NCI-H748 (cell line): Measurements from ENCODE around the gene PHAF1.

Experiments used
- DNase-seq: peaks from one replicate; lab custom pipeline; 2025; ENCODE audit not compliant: unreplicated experiment; lab: John Stamatoyannopoulos, UW

The PHAF1 gene

DNA sequence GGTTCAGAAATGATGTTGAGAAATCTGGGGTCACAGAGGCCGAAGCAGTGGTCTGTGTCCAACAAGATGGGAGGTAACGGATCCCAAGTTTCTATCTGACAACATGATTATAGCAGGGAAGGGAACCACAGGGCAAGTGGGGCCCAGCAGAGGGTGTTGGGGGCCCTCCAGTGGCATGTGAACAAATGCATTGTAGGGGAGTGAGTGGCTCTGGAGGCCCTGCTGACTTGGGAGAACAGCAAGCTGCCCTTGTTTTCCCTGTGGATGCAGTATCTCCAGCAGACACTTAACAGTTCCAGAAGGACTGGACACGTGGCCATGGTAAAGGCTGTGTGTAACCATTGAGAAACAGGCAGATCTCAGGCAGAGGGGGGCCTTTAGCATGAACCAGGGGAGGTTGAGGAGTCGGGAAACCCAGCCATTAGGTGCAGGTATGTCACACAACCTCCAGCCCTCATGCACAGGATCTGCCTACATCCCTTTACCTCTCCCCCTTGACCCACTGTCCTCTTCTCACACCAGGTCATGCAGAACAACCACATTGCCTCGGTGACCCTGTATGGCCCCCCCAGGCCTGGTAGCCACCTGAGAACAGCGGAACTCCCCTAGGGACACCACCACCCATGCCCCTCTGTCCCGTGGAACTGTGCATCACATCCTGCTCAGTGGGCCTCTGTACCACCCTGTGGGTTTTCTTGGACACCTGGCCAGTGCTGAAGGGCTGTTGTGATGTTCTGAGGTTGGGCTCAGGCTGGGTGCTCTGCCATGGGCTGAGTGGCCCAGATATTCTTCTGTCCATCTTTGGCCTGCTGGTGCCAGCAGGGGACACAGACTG lies 37.0 kb downstream of the PHAF1 start:
- no peak for DNase-seq

GRCh38 chr16:67147437-67148140 lies 37.8 kb downstream of the PHAF1 start:
- no peak for DNase-seq

DNA sequence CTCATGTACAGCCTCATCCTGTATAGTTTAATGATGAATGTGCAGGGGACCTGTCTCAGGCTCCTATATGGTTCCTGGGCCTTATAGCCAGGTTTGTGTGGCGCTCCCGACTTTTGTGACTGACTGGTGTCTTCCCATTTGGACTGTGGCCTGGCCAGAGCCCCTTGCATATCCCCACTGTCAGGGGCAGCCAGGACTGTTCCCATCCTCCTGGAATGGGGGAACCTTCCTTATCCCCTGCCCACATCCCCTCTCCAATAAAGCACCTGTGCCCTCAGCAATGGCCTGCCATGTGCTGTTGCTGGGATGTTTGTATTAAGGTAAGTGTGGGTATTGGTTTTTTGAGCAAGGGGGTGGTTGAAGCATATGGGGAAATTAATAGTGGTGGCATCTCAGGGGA lies 38.5 kb downstream of the PHAF1 start:
- DNase-seq, result no peak

DNA sequence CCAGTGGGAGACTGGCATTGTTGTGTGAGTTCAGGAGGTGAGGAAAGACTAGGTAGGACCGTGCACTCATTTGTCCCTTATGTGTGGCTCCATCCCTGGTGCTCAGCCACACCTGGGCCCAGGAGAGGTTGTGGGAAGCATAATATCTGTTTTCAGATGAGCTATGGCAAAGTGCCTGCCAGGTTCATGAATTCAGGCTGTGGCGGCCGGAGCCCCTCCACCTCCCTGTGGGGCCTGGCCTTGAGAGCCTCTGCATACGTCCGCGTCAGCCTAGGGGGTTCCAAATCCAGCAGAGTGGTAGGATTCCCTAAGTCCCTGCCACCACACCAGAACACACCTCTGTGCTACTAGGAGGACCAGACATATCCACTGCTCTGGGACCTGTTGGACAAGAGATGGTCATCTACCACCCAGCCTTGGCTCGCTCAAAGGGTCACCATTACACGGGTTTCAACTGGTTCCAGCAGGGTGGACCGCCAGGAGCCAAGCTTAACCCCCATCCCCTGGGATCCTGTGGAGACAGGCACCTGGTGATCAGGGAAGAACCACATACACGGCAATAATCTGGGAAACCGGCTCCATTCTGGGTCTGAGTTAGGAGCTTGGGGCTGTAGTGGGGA lies 39.0 kb downstream of the PHAF1 start:
- DNase-seq, result no peak

DNA sequence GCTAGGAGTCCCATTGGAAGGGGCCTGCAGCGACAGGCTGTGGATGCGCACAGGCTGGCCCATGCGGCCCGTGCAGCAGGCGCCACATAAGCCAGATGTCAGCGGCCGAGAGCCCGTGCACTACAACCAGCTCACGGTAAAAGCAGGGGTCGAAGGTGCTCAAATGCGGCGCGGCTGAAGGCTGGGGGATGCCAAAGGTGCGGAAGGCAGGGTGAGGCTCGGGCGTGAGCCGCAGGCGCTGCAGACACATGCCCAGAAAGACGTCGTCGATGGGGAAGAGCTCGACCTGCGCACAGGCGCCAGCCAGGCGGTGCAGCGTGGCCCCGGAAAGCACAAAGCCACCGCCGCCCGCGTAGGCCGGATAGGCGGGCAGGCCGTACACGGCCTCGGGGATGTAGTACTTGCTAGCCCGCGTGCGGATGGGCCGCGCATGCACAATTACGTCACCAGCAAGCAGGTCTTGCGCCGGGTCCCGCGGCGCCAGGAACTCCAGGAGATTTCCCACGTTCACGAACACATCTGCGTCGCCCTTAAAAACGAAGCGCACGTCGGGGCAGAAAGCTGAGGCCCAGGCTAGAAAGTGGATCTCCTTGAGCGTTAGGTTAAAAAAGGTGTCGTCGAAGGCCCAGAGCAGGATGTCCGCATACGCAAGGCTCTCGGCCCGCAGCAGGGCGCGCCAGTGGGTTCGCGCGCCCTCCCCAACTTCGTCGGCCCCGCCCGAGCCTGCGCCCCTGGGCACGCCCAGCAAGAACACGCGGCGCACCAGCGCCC lies 39.7 kb downstream of the PHAF1 start:
- DNase-seq, result no peak

DNA sequence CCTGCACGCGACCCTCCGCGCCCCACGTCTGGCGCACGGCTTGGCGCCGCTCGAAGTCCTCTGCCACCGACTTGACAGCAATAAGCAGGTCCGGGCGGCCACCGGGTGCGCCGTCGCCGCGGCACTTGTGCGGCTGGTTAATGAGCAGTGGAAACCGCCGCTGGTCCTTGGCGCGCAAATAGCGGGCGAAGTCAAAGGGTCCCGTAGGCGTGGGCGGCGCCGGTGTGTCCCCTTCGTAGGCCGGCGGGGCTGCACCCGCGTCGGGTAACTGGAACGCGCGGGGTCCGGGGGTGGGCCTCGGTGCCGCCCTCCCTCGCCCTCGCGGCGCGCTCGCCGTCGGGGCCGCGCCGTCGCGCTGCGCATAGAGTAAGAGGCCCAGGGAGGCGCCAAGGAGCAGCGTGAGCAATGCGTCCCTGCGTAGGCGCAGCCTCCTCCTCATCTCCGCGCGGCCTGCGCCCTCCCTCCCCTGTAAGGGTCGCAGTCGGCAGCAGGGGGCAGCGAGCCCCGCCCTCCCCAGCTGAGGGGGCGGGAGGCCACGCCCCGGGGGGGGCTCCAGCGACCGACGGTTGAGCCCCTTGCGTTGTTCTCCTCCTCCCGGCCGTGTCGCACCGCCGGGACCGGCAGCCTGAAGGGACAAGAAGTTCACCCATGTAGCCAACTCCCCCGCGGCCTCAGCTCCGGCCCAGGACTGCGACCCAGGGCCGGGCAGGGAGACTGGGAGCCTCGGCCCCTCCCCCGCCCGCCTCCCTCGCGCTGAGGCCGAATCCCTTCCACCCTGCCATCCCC lies 40.5 kb downstream of the PHAF1 start:
- DNase-seq, result peak; percentile 42

GRCh38 chr16:67150833-67151396 lies 41.2 kb downstream of the PHAF1 start, which contains the start of gene B3GNT9:
TSS of gene B3GNT9 (minus strand) at chr16:67150998. CDS start at chr16:67150485, 513 bp downstream.
- peak; percentile 39 for DNase-seq

DNA sequence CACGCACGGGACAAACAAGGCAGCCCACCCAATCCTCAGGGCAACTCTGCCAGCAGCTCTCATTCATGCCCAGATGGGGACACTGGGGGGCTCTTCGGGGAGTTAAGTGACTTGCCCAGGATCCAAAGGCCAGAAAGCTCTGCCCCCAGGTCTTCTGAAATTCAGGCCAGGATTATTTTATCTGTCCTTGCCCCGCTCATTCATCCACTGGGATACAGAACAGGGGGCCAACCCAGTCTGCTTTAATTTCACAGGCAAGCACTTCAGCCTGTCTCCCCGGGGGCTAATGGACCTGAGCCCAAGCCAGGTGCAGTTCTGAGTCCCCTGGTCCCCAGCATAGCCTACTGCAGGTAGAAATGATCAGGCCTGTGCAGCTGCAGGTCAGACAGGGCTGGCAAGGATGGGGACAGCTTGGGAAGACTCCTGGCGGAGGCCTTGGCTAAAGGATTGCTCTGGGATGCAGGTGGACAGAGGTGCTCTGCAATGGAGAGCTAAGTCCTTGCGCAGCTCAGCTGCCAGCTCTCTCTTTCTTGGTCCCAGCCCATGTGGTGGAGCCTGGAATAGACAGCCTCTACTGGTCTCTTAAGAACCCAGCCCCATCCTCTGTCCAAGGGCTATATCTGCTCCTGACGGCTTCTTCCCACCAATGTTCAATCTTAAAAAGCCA lies 41.8 kb downstream of the PHAF1 start:
- DNase-seq, result peak; percentile 5

DNA sequence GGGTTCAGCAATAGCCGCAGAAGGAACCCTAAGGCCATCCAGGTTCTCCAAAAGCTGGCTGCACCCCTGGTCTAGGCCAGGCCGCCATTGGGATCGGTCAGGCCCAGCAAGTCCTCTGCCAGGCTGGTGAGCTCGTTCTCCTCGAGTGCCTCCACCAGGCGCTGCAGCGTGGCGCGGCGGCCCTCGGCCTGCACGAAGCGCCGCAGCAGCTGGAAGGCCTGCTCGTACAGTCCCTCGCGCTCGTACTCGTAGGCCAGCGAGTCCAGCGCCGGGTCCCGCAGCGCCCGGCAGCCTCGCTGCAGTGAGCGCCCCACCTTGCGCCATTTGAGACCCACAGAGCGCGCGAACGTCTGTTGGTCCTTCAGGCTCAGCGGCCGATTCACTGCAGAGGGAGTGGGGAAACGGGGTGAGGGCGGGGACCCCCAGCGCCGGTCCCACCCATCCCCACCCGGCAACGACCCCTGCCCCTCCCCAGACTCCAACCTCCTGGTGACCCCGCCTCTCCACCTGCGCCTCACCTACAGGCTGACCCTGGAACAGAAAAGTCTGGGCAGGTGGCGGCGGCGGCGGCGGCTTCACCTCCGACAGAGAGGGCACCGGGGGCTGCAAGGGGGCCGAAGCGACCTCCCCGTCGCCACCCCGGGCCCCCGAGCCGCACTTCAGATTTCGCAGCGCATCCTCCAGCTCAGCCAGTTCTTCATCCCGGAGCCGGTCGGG lies 45.0 kb downstream of the PHAF1 start:
- peak; percentile 3 for DNase-seq

GRCh38 chr16:67155295-67156142 lies 45.8 kb downstream of the PHAF1 start:
- DNase-seq, result peak; percentile 81

DNA sequence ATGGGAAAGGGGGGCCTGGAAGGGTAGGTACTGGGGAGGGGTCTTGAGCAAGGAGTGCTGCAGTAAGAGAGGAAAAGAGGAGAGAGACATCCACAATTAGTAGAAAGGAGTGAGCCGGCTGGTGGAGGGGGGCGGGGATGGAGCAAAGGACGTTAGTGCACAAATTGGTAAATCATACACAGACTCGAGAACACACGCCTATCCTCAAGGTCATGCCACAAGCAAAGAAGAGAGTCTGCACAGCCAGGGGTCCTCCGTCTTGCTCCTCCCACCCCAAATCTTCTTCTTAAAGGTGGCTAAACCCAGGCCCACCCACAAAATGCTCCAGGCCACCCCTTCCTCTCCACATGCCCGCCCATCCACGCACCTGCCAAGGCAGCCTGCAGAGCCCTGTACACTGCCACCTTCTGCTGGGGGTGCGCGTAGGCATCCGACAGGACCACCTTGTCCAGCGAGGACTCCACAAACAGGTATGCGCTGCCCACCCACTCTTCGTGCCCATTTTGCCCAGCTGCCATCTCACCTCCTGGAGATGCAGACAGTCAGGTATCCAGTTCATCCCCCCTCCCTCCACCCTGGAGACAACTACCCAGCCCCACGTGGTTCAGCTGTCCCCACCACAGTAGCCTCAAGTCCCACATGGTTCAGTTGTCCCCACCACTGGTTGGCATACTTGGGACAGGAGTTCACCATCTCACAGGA lies 46.6 kb downstream of the PHAF1 start:
- no peak for DNase-seq

GRCh38 chr16:67157106-67157748 lies 47.5 kb downstream of the PHAF1 start:
- DNase-seq, result no peak

- no peak for DNase-seq
Observed at GRCh38 chr16:67157892-67158635, 48.3 kb downstream of the PHAF1 start.

GRCh38 chr16:67158637-67159600 lies 49.2 kb downstream of the PHAF1 start:
- DNase-seq, result peak; percentile 51

- no peak for DNase-seq
Observed at GRCh38 chr16:67161595-67162058, 51.9 kb downstream of the PHAF1 start.
